HepG2 (cell line): ENCODE measurements around the gene GRK3. TPM values are rescaled to one million over a fixed set of nuclear protein-coding genes. Genes with fewer than 3 reads are reported as not detected.
"Not testable (repeated sequence)": the region's sequence is repeated elsewhere in the genome, so short reads cannot be mapped to it uniquely, and the experiment has no call there.

ENCODE experiments used
- ATAC-seq: fragments of 200-7000 bp; cut with Tn5 transposase; 3 replicates; pipeline ENCODE4 v1.9.1; 2020; ENCODE audit warnings: mild to moderate bottlenecking, moderate library complexity
- BruUV-seq: library from RNA; stranded (reverse); fragments of 400-500 nt; replicated peaks from 2 replicates; lab custom pipeline; 2021; lab: Mats Ljungman, UMichigan
- CTCF ChIA-PET: fragments of 300-600 bp; formaldehyde crosslinking; extraction: SDS; loops from one replicate; lab custom pipeline; 2021; ENCODE audit warnings: low total read pairs, inconsistent platforms, low intra/inter-chr PET ratio; lab: Yijun Ruan, JAX
- POLR2A ChIA-PET: fragments of 350-600 bp; sonication (Branson Sonifier 250); formaldehyde crosslinking; loops from one replicate; lab custom pipeline; 2020; ENCODE audit warnings: antibody characterized with exemption, inconsistent platforms; lab: Yijun Ruan, JAX
- DNase-seq: peaks from one replicate; pipeline ENCODE4 v3.0.0-alpha.2; 2015; ENCODE audit warnings: low spot score
- FAIRE-seq: peaks from 3 replicates; lab custom pipeline; 2011; peaks lifted over from hg19 to GRCh38; lab: Jason Lieb, UNC
- H2AFZ ChIP-seq: one replicate; pipeline ENCODE4 v1.6.1; 2011; ENCODE audit warnings: low read length, inconsistent platforms
- H3K27ac ChIP-seq: fragments of 300-600 bp; 3 replicates; pipeline ENCODE4 v1.8.0; 2011; ENCODE audit warnings: mixed run types, mild to moderate bottlenecking, mixed read lengths, low read length, inconsistent platforms; ENCODE audit not compliant: insufficient read depth; ENCODE audit errors: extremely low read length
- H3K27me3 ChIP-seq, 2 experiments: fragments of 200-600 bp in 1 of 2; 2 replicates in 1 of 2; 3 replicates in 1 of 2; pipeline versions ENCODE4 v1.6.0 to v1.8.0; 2011; ENCODE audit warnings: low read length in 2 of 2, mild to moderate bottlenecking in 2 of 2, moderate library complexity in 2 of 2, inconsistent platforms in 1 of 2; ENCODE audit not compliant: insufficient read depth in 2 of 2, control insufficient read depth in 1 of 2
- H3K36me3 ChIP-seq, 2 experiments: fragments of 200-600 bp in 1 of 2; replicated peaks in 1 of 2; 2 replicates in 1 of 2; 3 replicates in 1 of 2; pipeline versions ENCODE4 v1.5.1 to v1.8.0; 2011; ENCODE audit warnings: low read length in 2 of 2, inconsistent platforms in 1 of 2; ENCODE audit not compliant: insufficient read depth in 2 of 2, control insufficient read depth in 1 of 2
- H3K4me1 ChIP-seq: 2 replicates; pipeline ENCODE4 v1.5.1; 2012; ENCODE audit warnings: low read length, inconsistent platforms; ENCODE audit not compliant: insufficient read depth
- H3K4me2 ChIP-seq: 2 replicates; pipeline ENCODE4 v1.6.0; 2011; ENCODE audit warnings: low read depth, low read length, inconsistent platforms
- H3K4me3 ChIP-seq, 3 experiments: fragments of 200-600 bp in 1 of 3; sonication (generic), shearing (Covaris generic) in 1 of 3; replicated peaks in 1 of 3; 2 replicates each; pipeline ENCODE4 v1.5.1; 2011 to 2016; ENCODE audit warnings: low read length in 3 of 3, inconsistent platforms in 2 of 3, low read depth in 2 of 3, mild to moderate bottlenecking in 2 of 3, control low read depth in 1 of 3, mixed read lengths in 1 of 3; ENCODE audit not compliant: insufficient read depth in 1 of 3
- H3K79me2 ChIP-seq: one replicate; pipeline ENCODE4 v1.6.1; 2011; ENCODE audit warnings: low read length, inconsistent platforms; ENCODE audit not compliant: insufficient read depth
- H3K9ac ChIP-seq: 2 replicates; pipeline ENCODE4 v1.6.0; 2011; ENCODE audit warnings: mild to moderate bottlenecking, low read depth, low read length, inconsistent platforms; ENCODE audit not compliant: insufficient read depth
- H3K9me3 ChIP-seq: 2 replicates; pipeline ENCODE4 v1.5.1; 2012; ENCODE audit warnings: mild to moderate bottlenecking, low read length
- H4K20me1 ChIP-seq: 2 replicates; pipeline ENCODE4 v1.6.0; 2011; ENCODE audit warnings: inconsistent platforms, mild to moderate bottlenecking, low read length, moderate library complexity; ENCODE audit not compliant: insufficient read depth
- CSRNP1 ChIP-seq: sonication (generic); formaldehyde crosslinking; IDR thresholded peaks from 2 replicates; pipeline ENCODE4 v1.8.1; 2023; ENCODE audit warnings: mild to moderate bottlenecking, missing genetic modification reagents
- HMGA1 ChIP-seq: sonication (generic); formaldehyde crosslinking; conservative IDR thresholded peaks from 2 replicates; pipeline ENCODE4 v1.4.0; 2020; ENCODE audit warnings: missing genetic modification reagents
- ISX ChIP-seq: sonication (generic); formaldehyde crosslinking; conservative IDR thresholded peaks from 2 replicates; pipeline ENCODE4 v1.5.0; 2020; ENCODE audit warnings: missing genetic modification reagents
- NFKB2 ChIP-seq: sonication (generic); formaldehyde crosslinking; IDR thresholded peaks from 2 replicates; pipeline ENCODE4 v1.4.0; 2020; ENCODE audit warnings: missing genetic modification reagents, borderline replicate concordance
- NFRKB ChIP-seq: fragments of 450-650 bp; IDR thresholded peaks from 2 replicates; pipeline ENCODE4 v1.6.1; 2017
- WGBS: methylation state at CpG from one replicate; pipeline ENCODE4 v1.1.6; 2017; ENCODE audit warnings: low lambda C conversion rate; 5-methylcytosine and 5-hydroxymethylcytosine counted together
- in situ Hi-C: cut with HindIII; loops from 2 replicates; pipeline ENCODE4 v1.10.0; 2017; ENCODE audit warnings: low pct_unique_long_range_greater_than_20kb; ENCODE audit not compliant: extremely low pct_ligation_motif_present
- intact Hi-C: fragments of 100-400 bp; cut with micrococcal nuclease; formaldehyde crosslinking; loops from one replicate; pipeline ENCODE4 v1.10.0; 2022; ENCODE audit not compliant: unreplicated experiment
- polyA plus RNA-seq, 8 experiments: library from polyadenylated mRNA; depleted of rRNA in 3 of 8; stranded (reverse) in 7 of 8; unstranded in 1 of 8; fragments of >200 nt; fragmentation: Illumina TruSeq in 4 of 8; extraction: Trizol in 4 of 8; gene quantifications; 2 replicates each; pipeline versions ENCODE4 v1.2.1 to v1.2.3, GENCODE V29; 2011 to 2016; ENCODE audit warnings: low read depth in 4 of 8, missing spikeins in 1 of 8, mixed read lengths in 1 of 8; ENCODE audit not compliant: insufficient read depth in 1 of 8
- total RNA-seq, 5 experiments: library from RNA; depleted of rRNA; stranded (reverse); fragments of >200 nt; fragmentation: Illumina TruSeq; extraction: Trizol; gene quantifications; 2 replicates each; pipeline ENCODE4 v1.2.3, GENCODE V29; 2016; ENCODE audit warnings: low read depth in 1 of 5

The GRK3 gene
- total and polyA plus RNA-seq, 2 of the 13 experiments (the other 11 are each of a cell fraction or from before 2014, with no cell fraction given), result 8.5 to 16.7 TPM

DNA sequence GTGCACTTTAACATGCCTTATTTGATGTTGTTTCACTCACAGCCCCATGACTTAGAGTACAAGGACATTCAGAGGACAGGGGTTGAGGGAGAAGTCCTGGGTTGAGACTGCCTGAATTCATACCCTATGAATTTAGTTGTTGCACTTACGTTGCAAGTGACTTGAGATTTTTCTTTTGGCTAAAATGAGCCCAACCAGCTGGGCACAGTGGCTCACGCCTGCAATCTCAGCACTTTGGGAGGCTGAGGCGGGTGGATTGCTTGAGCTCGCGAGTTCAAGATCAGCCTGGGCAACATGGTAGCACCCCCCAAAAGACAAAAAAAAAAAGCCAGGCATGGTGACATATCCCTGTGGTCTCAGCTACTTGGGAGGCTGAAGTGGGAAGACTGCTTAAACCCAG is 7.3 kb upstream of the GRK3 start:
- Histone ChIP-seq H3K4me2 (no peak overlapping the region), H3K27ac (no peak overlapping the region), H3K79me2 (no peaks in the 10 kb centered on the region), H3K36me3 (no peaks in the 10 kb centered on the region), H4K20me1 (no peaks in the 10 kb centered on the region), H3K27me3 (peaks cover 0 to 1% of the 10 kb centered on the region in 2 experiments; a peak in 1 of 5 replicates), H3K4me1 (peaks cover 20% of the 10 kb centered on the region), H3K9me3 (no peaks in the 10 kb centered on the region), H2AFZ (no peak overlapping the region), H3K4me3 (no peak overlapping the region), H3K9ac (no peak overlapping the region)
- intact Hi-C loops (no loop called here), in situ Hi-C loops (no loop called here)
- ATAC-seq (no peak), FAIRE-seq (no peak), DNase-seq (no peak)
- TF ChIP-seq CSRNP1 (CRISPR knock-in tag), result no peak
- no peak for TF ChIP-seq NFKB2 (CRISPR knock-in tag)
- BruUV-seq, result no TSS peak
- 93% methylated on average over 5 of the region's 5 CpGs for WGBS
- ChIA-PET CTCF (no interaction called here), POLR2A (no interaction called here)

DNA sequence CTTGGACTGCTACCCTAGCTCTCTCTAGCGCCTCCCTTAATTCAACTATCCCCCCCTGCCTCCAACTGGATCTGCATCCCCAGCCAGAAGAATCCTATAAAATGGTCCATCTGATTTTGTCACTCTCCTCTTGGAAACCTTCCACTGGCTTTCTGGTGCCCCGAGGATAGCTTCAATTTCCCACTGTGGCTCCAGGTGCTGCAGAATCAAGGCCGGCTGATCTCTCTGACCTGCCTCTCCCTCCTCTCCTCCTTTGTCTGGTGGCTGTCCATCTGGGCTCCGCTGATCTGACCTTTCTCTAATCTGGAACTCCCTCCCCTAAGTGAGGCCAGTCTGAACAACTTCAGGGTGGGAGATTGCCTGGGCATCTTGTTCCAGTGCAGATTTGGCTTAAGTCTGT is 6.1 kb upstream of the GRK3 start:
- H3K36me3 ChIP-seq, result no peaks in the 10 kb centered on the region
- ATAC-seq (no peak), FAIRE-seq (no peak), DNase-seq (no peak)
- ChIA-PET POLR2A (no interaction called here), CTCF (no interaction called here)
- TF ChIP-seq ISX (CRISPR knock-in tag) (no peak), HMGA1 (CRISPR knock-in tag) (no peak), NFRKB (no peak)
- 59% methylated on average over 4 of the region's 4 CpGs for WGBS
- no peak overlapping the region for H3K9ac ChIP-seq
- in situ Hi-C loops (no loop called here), intact Hi-C loops (no loop called here)
- peaks cover 28% of the 10 kb centered on the region for H3K4me1 ChIP-seq
- H3K4me2 ChIP-seq, result no peak overlapping the region
- BruUV-seq, result no TSS peak
- H3K9me3 ChIP-seq, result no peaks in the 10 kb centered on the region
- no peak overlapping the region for H3K27ac ChIP-seq
- no peaks in the 10 kb centered on the region for H3K79me2 ChIP-seq
- no peak overlapping the region for H2AFZ ChIP-seq
- no peak overlapping the region for H3K4me3 ChIP-seq
- no peaks in the 10 kb centered on the region for H4K20me1 ChIP-seq
- peaks cover 0 to 1% of the 10 kb centered on the region in 2 experiments; a peak in 1 of 5 replicates for H3K27me3 ChIP-seq

DNA sequence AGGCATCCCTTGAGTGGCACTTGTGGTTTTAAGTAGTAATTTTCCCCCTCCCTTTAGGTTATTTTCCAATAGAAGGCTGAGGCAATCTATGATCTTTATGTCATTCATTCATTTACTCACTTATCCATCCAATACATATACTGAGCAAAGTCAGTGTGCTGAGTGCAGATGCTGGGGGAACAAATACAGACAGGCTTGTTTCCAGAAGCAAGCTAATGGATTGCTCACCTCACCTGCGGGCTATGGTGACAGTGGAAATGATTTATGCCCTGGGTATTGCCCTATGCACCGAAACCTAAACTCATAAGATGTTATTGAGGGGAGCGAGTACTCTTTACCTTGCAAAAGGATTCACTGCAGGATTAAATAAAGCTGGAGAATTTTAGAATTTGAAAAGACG is 4.6 kb upstream of the GRK3 start:
- H3K9ac ChIP-seq, intact Hi-C loops, ATAC-seq, H3K9me3 ChIP-seq, H3K36me3 ChIP-seq, CTCF ChIA-PET, BruUV-seq, DNase-seq, H3K4me3 ChIP-seq, POLR2A ChIA-PET, H2AFZ ChIP-seq, FAIRE-seq, H3K27ac ChIP-seq, H3K27me3 ChIP-seq, H3K4me2 ChIP-seq, H4K20me1 ChIP-seq, H3K79me2 ChIP-seq: not testable (repeated sequence)
- peaks cover 27% of the 10 kb centered on the region for H3K4me1 ChIP-seq
- 65% methylated on average over 4 of the region's 4 CpGs for WGBS
- in situ Hi-C loops, result loop anchor here (10.0 kb wide), 1 partner anchor 105 kb away; no protein-coding TSS in a partner anchor
